HT-29 (cell line): ENCODE results near the gene ABCG1. TPM values are rescaled to one million over a fixed set of nuclear protein-coding genes. Genes with fewer than 3 reads are reported as not detected.

Experiments used
- DNase-seq: peaks from one replicate; pipeline ENCODE4 v3.0.0-alpha.2; 2015; ENCODE audit warnings: low spot score
- small RNA-seq: library from RNA; depleted of rRNA; stranded (forward); fragments of <200 nt; gene quantifications from one replicate; pipeline ENCODE3, GENCODE V24; 2014
- total RNA-seq: library from RNA; depleted of rRNA; stranded (reverse); fragments of >200 nt; shearing (Covaris generic); gene quantifications from 2 replicates; pipeline ENCODE4 v1.2.3, GENCODE V29; 2014; rRNA removed

The ABCG1 gene
- total RNA-seq, 1 experiment from 2014 or later = 5.7 TPM

GRCh38 chr21:42343963-42344510, 125.1 kb downstream of the ABCG1 start:
- DNase-seq = no peak

DNA sequence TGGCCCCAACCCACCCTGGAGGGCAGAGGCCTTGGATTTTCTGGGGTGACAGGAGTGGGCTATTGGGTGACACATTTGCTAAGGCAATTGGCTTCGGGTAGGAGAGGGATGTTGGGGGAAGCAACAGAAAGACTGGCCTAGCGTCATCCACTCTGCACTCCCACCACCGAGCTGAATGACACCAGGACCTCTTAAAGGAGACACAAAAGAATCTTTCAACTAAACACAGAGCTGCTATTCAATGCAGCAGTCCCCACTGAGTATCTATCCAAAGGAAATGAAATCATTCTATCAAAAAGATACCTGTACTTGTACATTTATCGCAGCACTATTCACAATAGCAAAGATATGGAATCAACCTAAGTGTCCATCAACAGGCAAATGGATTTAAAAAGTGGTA, 125.7 kb downstream of the ABCG1 start:
- no peak for DNase-seq

GRCh38 chr21:42346441-42346840, 127.5 kb downstream of the ABCG1 start:
- no peak for DNase-seq

Small RNAs within 50 kb of the gene (small RNA-seq; reads per million reads assigned to genes)
- gene RNA5SP492 = not detected

Other genes with a start within 250 kb of the ABCG1 start
- gene ZBTB21, start 208.8 kb upstream of the ABCG1 start, total RNA-seq = 7.5 and 11.8 TPM in 2 replicates
- gene UMODL1, start 147.8 kb upstream of the ABCG1 start, total RNA-seq = 0.08 TPM in 1 of 2 replicates, not detected in the other
- gene TFF3, start 96.3 kb downstream of the ABCG1 start, total RNA-seq = 58.5 and 71.8 TPM in 2 replicates
- gene TFF2, start 131.9 kb downstream of the ABCG1 start, total RNA-seq = 1.5 and 3.2 TPM in 2 replicates
- 3.4 and 4.6 TPM in 2 replicates for gene TFF1, start 147.4 kb downstream of the ABCG1 start, total RNA-seq
- 0.05 and 0.37 TPM in 2 replicates for gene TMPRSS3, start 176.9 kb downstream of the ABCG1 start, total RNA-seq
- gene UBASH3A, start 184.8 kb downstream of the ABCG1 start, total RNA-seq = not detected in 2 replicates